Activated naive CD4-positive, alpha-beta T cell treated with anti-CD3 and anti-CD28 coated beads, Interleukin-2, amount 50 U/mL, for 16 hours (primary cell): ENCODE measurements around the gene WHAMM.
"Not testable (repeated sequence)": the region's sequence is repeated elsewhere in the genome, so short reads cannot be mapped to it uniquely, and the experiment has no call there.

Experiments used
- DNase-seq: peaks from one replicate; pipeline ENCODE4 v3.0.0-alpha.2; 2020

The WHAMM gene

DNA sequence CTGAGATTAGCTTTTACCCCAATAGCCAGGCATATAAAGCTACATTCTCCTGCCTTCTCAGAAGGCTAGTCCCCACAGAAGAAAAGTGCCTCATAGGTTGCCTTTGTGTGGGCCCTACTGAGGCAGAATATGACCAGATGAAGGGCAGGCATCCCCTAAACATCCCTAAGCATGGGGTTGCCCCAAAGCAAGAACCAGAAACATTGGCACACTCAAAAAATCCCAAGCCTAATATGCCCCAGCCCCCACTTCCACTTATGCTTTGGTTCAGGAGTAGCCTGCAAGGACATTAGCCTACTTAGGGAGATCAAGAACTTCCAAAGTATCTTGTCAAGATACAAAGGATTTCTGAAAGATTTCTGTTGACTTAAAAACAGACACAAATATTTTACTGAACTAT, 29.7 kb downstream of the WHAMM start:
- no peak for DNase-seq

DNA sequence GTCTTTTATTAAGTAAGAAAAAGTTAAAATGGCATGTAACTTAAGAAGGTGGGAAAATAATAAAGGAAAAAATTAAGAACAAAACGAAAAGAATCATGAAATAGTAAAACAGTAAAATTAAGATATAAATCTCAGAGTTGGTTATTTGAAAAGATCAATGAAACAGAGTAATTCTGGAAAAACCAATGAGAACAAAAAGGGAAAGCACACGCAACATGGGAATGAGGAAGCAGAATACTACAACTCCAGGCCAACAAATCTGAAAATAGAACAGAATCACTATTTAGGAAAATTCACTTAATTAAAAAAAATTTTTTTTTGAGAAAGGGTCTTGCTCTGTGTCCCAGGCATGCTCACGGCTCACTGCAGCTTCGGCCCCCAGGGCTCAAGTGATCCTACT, 30.7 kb downstream of the WHAMM start:
- no peak for DNase-seq

DNA sequence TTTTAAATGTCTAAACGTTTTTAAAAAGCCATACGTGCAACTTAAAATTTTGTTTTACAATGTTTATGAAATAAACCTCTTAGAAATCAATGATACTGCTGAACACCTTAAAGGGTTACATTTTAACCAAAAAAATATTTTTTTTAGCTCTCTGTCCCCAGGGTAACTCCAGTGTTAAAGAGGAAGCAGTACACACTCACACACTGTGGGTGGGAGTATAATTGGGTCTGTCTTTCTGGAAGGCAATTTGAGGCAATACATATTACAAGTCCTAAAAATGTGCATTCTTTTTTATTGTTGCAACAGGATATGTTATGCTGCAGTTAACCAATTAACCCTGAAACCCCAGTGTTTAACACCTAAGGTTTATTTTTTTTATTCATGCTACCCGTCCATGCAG, 34.1 kb downstream of the WHAMM start:
- no peak for DNase-seq

DNA sequence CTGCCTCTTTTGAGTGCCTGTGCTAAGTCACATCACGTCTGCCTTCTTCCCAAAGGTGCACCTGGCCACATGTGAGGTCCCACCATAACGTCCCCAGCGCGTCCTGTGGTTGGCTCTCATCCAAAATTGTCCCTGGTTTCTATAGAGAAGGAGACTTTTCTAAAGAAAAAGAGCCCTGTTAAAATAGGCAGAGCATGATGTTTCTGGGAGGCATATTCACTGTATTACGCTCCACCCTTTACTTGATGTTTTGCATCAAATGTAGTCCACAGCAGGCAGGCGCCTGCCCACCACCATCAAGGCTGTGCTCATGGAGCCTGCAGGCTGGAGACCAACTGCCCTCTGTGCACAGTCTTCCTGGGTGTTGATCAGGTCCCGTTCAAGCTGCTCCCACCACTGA, 36.3 kb downstream of the WHAMM start:
- no peak for DNase-seq

DNA sequence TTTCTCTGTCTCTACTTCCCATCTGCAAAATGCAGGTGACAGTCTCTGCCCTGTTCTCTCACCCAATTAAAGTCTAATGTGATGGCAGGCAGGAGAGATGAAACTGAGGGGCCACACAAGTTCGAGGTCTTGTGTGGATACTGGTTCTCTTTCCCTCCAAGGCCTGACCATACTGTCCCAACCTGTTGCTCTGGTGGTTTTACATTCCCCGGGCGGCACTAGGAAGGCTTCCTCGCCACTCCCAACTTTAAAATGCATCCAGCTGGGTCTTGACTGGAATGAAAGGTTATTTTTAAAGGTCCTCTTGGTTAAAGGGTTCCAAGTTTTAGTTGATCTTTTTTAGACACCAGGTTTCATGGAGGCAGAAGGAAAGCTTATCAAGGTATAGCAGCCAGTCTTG, 37.2 kb downstream of the WHAMM start:
- no peak for DNase-seq

GRCh38 chr15:82847703-82848102, 38.3 kb downstream of the WHAMM start:
- no peak for DNase-seq

DNA sequence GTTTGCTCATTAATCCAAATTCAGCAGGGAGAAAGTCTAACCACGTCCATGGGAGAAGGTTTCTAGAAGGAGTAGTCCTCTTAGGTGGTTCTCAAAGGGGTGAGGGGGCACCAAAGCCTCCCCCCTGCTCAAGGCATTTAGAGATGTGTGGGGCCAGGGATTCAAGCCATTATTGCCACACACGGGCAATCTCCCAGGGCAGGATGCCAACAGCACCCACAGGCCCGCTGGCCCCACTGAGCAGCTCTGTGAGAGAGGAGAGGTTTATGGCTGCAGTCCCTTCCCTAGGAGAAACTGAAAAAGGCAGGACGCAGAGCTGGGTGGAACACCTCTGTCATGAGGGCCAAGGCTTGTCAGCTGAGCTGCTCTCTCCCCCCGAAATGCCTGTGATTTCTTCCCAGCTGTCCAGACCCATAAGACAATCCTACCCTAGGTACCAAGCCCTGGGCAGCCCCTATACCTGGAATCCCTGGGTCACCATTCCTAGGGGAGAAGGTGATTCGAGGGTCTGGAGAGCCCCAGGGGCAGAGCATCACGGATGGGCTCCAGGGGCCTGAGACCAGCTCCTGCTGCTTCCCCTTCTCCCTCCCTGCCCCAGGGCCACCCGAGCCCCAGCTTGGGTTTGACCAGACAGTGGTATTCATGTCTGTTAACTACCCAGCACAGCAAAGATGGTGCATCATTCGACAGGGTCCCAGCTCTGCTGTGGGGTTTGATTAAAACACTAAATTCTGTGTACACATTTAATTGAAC, 39.0 kb downstream of the WHAMM start:
- DNase-seq = no peak

DNA sequence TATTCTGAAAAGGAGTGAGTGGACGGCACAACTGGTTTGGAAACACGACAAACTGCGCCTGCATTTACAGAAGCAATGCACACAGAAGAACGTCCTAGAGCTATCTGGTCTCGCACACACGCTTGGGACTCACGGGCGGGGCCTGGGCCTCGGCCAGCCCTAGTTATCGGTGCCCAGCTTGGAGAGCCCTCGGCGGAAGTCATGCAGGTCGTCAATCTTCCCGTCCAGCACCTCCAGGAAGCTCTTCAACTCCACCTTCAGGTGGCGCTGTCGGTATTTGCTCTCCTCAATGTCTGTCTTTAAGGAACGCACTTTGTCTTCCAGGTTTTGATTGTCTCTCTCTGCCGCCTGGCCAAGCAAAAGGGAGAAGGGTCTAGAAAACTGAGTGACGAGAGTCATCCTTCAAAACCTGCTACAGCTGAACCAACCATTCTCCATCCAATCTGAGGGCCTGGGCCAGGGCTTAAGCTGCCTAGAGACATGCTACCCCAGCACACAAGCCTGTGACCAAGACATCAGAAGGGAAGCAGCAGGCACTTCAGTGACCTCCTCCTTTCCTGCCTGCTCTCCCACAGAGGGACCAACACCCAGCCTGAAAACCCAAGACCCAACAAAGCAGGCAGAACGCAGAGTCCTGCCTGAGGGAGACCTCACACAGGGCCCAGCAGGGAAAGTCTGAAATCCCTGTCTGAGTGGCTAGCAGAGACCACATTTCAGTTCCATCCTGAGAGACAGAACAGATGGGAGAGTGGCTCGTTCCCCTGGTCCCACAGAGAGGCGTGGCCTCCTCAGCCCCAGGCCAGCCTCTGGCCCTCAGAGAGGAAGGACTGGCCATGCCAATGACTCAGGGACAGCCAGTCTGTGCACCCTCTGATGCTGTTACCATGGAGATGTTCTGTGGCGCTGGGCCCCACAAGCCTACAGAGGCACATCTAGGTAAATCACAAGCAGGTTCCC, 40.4 kb downstream of the WHAMM start:
- DNase-seq = peak; percentile 43

DNA sequence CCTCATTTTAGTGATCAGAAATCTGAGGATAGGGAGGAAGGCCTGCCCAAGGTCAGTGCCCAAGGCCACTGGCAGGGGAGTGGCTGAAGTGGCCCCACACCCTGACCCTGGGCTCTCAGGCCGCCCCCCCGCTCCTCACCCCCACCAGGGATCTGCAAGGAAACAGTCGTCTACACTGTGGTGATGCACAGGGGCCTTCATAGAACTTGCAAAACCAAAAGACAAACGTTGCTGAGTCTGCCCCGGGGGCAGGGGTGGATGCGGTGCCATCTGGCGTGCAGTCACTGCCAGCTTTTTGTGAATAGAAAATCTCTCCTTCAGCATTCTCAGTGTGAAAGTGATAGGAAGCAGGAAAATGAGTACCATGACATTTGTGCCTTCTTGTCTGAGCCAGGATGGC, 41.3 kb downstream of the WHAMM start:
- no peak for DNase-seq

- no peak for DNase-seq
Measured at GRCh38 chr15:82851306-82851850, 42.0 kb downstream of the WHAMM start.

DNA sequence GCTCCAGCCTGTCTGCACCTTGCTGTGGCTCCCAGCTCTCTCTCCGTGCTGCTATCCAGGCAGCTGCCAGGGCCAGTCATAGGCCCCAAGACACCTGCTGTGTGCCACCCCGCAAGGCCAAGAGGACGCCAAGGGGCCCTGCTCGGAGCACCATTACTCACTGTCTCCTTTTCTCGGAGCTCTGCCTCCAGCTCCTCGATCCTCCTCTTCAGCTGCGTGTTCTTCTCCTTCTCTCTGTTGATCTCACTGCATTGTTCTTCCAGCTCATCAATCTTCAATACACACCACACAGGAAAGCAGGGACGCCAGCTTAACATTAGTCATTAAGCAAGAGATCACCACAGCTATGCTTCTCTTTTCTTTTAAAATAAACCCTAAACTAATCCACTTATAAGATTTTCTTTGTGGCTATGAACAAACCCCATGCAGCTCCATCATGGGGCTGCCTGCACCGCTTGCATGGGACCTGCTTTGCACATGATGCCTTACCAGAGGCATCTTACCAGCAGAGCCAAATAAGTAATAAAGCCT, 42.6 kb downstream of the WHAMM start:
- no peak for DNase-seq

DNA sequence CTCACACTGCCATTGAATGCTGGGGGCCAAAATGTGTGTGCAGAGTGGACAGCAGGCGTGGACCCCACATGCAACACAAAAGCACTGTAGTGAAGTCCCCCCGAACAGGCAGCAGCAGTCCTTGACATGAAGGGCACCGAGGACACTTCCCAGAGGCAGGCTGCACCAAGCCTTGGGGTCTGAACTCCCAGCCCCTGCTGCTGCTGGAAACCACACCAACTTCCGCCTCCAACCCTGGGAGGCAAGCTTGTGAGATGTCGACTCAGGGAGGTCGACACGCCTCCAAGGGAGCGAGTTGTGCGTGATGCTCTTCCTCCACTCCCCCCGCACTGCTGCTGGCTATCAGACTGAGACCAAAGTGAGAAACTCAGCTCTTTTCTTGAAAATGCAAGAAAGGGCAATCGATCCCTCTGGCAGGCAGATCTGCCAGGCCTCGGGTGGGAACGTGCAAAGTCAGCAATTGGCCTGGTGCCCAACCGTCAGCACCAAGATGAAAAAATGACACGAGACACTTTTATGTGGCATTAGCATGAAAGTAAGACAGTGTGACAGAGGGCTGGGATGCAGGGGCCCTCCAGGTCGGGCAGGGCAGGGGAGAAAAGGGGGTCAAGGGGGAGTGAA, 43.6 kb downstream of the WHAMM start:
- no peak for DNase-seq

- DNase-seq = no peak
Measured at GRCh38 chr15:82854554-82854953, 45.1 kb downstream of the WHAMM start.

GRCh38 chr15:82855286-82856100, 46.1 kb downstream of the WHAMM start:
- DNase-seq = no peak

DNA sequence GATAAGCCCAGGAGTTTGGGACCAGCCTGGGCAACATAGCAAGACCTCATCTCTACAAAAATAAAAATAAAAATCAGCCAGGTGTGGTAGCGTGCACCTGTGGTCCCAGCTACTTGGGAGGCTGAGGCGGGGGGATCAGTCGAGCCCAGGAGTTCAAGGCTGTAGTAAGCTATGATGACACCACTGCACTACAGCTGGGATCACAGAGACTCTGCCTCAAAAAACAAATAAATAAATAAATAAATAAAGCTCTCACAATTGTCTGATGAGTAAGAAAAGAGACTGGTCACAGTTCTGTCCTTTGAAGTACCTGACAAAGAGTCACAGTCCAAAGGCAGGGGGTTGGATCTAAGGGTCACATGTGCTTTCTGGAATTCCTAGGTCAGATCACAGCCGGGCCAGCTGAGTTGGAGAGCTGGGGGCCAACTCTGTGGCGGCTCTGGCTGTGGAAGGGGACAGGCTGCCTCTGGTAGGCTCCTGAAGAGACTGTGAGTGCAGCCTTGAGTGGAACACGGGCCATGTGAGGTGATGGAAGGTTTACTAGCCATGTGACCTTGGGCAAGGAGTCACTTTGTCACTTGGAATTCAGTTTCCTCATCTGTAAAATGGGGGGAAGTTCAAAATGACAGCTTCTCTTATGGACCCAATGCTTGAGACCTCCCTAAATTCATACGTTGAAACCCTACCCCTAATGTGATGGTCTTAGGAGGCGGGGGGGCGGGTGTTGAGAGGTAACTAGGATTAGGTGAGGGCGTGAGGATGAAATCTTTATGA, 47.2 kb downstream of the WHAMM start:
- DNase-seq = no peak

- no peak for DNase-seq
Measured at GRCh38 chr15:82858932-82859331, 49.5 kb downstream of the WHAMM start.

DNA sequence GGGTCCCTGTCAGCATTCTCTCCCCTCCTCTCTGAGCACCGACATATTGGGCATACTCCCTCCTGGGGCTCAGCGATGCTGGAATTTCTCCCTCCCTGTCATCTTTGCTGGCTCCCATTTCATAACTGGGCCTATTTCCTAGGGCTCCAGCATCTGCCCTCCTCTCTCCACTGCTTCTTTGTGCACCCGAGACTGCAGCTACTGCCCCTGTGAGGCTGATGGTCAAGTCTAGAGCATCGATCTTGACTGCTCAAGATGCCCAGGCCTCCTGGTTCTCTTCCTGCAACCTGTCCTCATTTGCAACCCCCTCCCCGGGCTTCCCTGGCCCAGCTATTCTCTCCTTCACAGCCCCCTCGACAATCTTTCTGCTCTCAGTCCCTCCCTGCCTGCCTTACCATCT, 53.5 kb downstream of the WHAMM start:
- no peak for DNase-seq

DNA sequence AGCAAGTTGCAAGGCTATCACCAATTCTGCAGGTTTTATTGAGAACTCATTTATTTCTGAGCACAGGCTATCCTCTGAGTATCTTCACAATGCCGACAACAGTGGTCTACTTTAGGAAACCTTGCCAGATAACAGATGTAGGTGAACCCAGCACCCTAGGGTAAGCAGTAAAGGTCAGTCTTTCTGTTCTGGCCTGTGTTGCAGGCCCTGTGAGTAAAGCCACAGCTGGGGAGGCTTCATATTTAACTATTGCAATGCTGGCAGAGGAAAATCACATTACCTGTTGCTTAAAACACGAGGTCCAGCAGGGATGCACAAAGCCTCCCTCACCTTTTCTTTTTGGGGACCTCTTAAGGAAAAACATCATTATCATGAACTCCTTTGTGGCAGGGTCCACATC, 55.5 kb downstream of the WHAMM start:
- no peak for DNase-seq

GRCh38 chr15:82865581-82865980, 56.2 kb downstream of the WHAMM start:
- not testable (repeated sequence) for DNase-seq

DNA sequence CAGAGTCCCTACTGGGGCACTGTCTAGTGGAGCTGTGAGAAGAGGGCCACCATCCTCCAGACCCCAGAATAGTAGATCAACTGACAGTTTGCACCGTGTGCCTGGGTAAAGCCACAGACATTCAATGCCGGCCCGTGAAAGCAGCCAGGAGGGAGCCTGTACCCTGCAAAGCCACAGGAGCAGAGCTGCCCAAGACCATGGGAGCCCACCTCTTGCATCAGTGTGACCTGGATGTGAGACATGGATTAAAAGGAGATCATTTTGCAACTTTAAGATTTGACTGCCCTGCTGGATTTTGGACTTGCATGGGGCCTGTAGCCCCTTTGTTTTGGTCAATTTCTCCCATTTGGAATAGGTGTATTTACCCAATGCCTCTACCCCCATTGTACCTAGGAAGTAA, 56.6 kb downstream of the WHAMM start:
- not testable (repeated sequence) for DNase-seq

DNA sequence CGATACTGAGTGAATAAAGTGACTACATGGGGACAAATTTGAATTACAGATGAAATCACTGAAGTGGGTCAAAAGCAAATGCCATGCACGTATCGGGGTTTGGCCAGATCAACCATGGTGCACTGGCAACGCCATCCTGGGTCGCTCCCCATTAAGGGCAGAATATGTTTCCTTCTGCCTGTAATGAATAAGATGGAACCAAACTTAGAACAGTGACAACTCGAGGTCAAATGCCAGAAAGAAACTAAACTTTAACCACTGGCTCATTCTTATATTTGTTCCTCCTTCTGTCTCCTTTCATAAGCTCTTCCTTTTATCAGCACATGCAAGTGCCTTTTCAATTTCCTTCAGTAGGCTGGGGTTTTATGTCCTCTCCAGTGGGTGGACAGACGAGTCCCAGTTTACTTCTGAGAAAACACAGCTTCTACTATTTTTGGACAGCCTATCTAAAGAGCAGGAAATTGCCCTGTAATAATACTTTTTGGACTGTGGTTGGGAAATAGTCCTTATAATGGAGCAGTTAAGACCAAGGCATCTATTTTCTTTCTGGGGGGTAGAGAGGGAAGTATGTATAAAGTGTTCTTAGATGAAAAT, 61.4 kb downstream of the WHAMM start:
- no peak for DNase-seq
